GM21515 (cell line): ENCODE results near the gene LTBP1.
"Not testable (repeated sequence)": the region's sequence is repeated elsewhere in the genome, so short reads cannot be mapped to it uniquely, and the experiment has no call there.

Experiments
- ATAC-seq: cut with Tn5 transposase; IDR thresholded peaks from one replicate; pipeline ENCODE4 v1.9.1; 2021; ENCODE audit not compliant: unreplicated experiment

The LTBP1 gene

DNA sequence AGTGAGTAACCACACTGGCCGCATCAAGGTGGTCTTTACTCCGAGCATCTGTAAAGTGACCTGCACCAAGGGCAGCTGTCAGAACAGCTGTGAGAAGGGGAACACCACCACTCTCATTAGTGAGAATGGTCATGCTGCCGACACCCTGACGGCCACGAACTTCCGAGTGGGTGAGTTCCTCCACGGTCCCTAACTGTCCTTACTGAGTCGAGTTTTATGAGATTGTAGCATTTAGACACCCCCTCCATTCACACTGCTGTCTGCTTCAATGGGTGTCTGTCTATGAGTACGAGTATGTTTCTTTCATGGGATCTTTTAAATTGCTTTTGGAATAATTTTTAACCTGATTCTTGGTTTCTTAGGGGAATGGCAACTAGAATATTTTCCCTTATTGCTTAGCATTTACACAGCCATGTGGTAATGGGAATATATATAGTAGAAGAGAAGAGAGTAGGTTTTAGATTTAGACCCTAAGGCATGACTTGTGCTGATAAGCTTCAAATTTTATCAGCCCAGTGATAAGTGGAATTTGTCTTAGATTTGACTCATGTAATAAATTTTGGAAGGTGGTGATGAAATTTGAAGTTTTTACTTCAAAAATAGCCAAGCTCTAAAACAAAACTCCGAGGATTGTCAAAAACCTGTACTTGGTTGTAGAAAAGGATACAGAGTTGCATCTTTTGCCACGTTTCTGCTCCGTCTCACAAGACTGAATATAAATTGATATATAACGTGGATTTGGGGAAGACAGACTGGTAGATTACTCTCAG, 188.2 kb downstream of the LTBP1 start:
- ATAC-seq: no peak

- ATAC-seq: no peak
Measured at GRCh38 chr2:33135645-33136044, 188.9 kb downstream of the LTBP1 start.

GRCh38 chr2:33136056-33136455, 189.3 kb downstream of the LTBP1 start:
- ATAC-seq: no peak

- no peak for ATAC-seq
Measured at GRCh38 chr2:33136566-33136965, 189.8 kb downstream of the LTBP1 start.

DNA sequence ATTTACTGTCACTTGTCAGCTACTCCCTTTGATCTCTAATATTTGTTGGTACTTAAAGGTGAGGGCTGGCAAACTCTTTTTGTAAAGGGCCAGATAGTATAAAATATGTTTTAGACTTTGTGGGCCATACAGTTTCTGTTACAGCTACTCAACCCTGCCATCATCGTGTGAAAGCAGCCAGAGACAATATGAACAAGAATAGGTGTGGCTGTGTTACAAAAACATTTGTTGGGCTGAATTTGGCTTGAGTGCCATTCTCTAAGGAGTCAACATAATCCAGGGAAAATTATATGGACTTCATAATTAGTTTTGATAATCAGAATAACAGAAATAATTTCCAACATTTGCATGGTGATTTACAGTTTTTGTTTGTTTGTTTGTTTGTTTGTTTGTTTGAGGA, 190.6 kb downstream of the LTBP1 start:
- no peak for ATAC-seq

DNA sequence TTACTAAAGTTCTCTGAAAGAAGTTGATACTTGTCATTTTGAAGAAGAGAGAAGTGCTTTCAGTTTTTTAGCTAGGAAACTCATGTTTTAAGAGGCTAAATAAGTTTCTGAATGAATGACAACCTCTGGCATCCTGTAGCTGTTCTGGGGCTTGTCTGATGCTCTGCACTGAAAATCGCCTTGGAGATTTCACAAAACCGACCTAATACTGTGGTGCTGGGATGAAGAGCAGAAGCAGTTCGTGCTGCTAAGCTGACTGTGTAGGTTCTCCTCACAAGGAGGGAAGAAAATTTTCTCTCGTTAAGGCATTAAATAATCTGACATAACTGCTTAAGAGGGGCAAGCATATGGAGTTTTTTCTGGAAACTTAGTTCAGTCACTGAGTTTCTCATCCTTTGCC, 193.2 kb downstream of the LTBP1 start:
- no peak for ATAC-seq

GRCh38 chr2:33141476-33141875, 194.7 kb downstream of the LTBP1 start:
- ATAC-seq: no peak

GRCh38 chr2:33142810-33143209, 196.1 kb downstream of the LTBP1 start:
- ATAC-seq: no peak

GRCh38 chr2:33144243-33144642, 197.5 kb downstream of the LTBP1 start:
- ATAC-seq: no peak

- no peak for ATAC-seq
Measured at GRCh38 chr2:33145459-33145858, 198.7 kb downstream of the LTBP1 start.

DNA sequence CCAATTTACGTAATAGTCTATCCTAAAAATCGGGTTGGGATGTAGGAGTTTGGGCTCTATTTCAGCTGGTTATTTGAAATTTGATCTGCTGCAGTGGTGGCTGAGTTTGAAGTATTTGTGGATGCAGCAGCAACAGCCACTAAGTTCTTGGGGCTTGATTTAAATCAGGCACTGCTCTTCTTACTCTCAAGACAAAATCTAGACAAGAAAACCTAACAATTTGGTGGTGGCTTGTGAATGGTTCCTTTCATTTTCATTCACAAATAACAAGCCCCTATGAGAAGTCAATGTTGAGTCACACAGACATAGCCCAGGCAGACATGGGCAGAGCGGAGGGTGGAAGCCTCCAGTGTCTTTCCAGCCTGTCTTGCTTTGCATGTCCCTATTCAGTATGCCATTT, 199.3 kb downstream of the LTBP1 start:
- no peak for ATAC-seq

DNA sequence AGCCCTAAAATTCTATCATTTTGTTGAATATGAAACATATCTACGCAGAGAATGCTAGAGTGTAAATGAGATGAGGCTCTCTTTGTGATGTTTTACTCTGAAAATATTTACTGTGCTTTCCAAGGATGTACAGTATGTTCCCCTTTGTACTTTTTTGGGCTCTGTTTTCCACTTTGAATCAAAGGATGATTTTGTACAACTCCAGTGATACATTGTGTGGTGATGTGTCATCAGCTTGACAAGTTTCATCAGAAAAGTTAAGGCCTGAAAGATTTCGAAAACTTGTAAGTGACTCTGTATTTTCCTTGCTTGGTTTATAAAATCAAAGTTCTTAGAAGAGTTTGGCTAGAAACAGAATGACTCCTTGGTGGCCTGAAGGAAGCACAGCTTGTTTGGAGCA, 206.3 kb downstream of the LTBP1 start:
- ATAC-seq: no peak

DNA sequence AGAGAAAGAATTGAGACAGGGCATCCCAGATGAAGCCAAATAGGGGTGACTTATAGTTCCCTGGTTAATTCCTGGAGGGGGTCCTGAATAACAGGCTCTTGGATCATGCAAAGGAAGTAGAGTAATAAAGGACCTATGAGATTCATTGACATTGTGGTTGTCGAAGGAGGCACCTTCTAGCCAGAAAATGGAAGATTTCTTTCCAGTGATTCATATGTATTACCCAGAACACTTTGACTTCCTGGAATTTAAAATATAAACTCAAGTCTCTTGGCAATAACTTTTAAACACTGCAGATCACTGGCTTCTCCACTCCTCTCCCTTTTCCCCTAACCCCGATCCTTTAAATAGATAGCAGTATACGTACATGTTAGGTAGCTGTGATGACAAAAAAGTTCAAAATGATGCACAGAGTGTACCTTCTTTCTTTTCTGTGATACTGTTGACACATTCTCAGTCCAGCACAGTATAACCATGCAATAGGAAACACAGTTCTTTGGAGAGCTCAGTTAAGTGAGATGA, 211.8 kb downstream of the LTBP1 start:
- ATAC-seq: no peak

- ATAC-seq: no peak
Measured at GRCh38 chr2:33160191-33160590, 213.4 kb downstream of the LTBP1 start.

GRCh38 chr2:33166287-33166881, 219.6 kb downstream of the LTBP1 start:
- no peak for ATAC-seq

DNA sequence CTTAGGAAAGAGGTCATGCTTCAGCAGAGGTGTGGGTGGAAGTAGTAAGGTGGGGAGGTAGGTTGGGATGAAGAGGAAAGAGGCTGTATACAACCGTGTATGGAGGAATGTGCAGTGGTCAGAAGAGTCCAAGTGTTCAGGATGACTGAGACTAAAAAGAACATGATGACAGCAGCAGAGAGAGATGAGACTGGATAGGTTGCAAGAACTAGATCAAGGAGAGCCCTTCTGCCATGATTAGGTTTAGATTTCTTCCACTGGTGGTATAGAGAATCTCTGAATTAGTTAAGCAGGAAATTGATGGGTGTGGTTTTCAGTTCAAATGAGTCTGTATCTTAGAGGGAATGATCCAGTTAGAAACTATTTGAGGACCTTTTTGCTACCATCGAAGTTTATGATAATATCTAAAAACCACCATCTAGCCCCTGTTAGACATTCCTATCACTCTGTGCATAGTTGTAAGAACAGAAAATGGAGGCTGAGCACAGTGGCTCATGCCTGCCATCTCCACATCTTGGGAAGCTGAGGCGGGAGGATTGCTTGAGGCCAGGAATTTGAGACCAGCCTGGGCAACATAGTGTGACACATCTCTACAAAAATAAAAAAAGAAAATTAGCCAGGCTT, 221.0 kb downstream of the LTBP1 start:
- ATAC-seq: no peak

DNA sequence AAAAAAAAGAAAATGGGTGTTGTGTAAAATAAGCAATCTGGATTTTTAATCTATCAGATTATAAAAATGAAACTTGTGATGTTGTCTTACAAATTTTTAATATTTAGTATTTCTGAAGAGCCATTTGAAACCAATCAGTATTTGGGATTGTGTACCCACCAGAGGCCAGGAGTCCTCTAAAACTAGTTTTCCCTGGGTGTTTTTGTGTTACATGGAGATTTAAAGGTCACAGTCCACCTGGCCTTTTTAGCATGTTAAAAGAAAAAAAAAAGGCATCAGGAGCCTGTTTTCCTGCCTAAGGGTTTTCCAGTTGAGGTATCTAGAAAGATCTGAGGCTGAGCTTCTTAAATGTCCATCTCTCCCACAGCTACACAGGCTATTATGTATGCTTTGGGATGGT, 221.7 kb downstream of the LTBP1 start:
- ATAC-seq: no peak

- no peak for ATAC-seq
Measured at GRCh38 chr2:33168922-33169321, 222.2 kb downstream of the LTBP1 start.

DNA sequence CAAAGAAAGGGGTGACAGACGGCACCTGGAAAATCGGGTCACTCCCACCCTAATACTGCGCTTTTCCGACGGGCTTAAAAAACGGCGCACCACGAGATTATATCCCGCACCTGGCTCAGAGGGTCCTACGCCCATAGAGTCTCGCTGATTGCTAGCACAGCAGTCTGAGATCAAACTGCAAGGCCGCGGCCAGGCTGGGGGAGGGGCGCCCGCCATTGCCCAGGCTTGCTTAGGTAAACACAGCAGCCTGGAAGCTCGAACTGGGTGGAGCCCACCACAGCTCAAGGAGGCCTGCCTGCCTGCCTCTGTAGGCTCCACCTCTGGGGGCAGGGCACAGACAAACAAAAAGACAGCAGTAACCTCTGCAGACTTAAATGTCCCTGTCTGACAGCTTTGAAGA, 223.5 kb downstream of the LTBP1 start:
- not testable (repeated sequence) for ATAC-seq

- no peak for ATAC-seq
Measured at GRCh38 chr2:33177627-33178026, 230.9 kb downstream of the LTBP1 start.

DNA sequence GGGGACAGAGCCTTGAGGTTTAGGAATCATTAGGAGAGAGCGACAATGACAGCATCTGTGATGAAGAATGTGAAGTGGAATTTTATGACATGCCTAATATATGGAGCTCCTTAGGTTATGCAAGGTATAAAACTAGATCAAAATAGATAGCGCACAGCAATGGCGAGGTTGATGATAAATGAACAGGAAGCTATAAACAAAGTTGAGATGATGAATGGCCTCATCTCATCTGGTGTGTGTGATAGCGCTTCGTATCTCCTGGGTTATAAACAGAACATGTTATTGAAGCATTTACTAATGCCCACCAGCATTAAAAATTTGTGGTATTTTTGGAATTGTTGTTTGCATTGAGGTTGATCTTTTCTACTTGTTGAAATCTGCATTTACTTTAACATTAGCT, 231.5 kb downstream of the LTBP1 start:
- ATAC-seq: no peak

GRCh38 chr2:33180915-33181314, 234.2 kb downstream of the LTBP1 start:
- ATAC-seq: no peak
